Measurements from ENCODE around the gene NCAM1. TPM values are rescaled to one million over a fixed set of nuclear protein-coding genes. Genes with fewer than 3 reads are reported as not detected.

NCAM1 gene
- total RNA-seq, 2 experiments from 2014 or later = not detected

DNA sequence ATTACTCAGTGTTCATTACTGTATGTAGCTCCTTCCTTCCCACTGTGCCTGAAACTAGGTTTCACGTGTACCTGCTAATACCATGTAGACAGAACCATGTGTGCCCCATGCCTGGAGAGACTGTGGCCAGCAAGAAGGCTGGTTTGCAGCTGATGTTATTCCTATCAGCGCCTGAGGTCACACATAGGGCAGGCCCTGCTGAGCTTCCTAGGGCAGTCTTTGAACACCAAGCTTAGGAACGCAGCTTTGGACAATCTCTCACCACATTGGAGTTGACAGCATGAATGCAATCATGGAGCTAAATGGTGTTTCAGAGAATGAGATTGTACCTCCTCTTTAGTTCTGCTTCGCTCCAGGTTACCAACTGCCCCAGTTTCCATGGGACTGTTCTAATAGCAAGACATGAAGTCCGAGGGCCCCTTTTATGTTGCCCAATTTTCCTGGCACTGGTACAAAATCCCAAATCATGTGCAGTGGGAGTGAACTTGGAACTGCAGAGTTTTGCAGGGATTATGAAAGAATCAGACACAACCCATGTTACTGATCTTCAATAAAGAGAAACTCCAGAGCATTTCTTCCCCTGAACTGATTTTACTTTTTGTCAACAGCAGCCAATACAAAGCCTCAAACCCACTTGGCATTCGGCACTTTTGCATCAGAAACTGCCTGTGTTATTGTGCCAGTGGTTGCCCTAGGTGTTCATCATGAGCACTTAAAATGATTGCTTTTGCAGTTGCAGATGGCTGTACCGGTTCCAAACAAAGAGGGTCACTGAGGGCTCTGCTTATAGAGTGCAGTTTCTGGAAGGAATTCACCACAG is 199.0 kb downstream of the NCAM1 start:
- Mint-ChIP-seq H3K27ac (no peak overlapping the region), H3K4me1 (ENCODE audit: low read depth) (no peaks in the 10 kb centered on the region), H3K9me3 (no peaks in the 10 kb centered on the region), H3K4me3 (no peak overlapping the region), H3K36me3 (ENCODE audit: low read depth) (no peaks in the 10 kb centered on the region), H3K27me3 (ENCODE audit: low read depth) (peaks cover 11% of the 10 kb centered on the region)
- CTCF ChIA-PET = no interaction called here
- no peak for DNase-seq
- intact Hi-C loops (cut with micrococcal nuclease) = no loop called here

DNA sequence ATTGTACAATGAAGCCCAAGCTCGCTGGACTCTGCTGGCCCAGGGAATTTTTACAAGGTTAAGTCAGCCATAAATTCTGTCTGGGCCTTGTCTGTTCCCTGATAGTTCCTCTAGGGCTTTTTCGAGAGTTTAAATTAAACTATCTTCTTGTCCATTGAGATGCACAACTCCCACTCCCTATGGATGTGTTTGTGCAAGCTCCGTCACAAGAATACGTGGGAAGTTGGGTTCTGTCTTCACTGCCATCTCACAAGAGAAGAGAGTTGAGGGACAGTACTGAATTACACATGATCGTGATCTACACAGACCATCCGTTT is 199.5 kb downstream of the NCAM1 start:
- no peak for DNase-seq
- Mint-ChIP-seq H3K9me3 (no peaks in the 10 kb centered on the region), H3K27me3 (ENCODE audit: low read depth) (peaks cover 11% of the 10 kb centered on the region), H3K4me1 (ENCODE audit: low read depth) (no peaks in the 10 kb centered on the region), H3K27ac (no peak overlapping the region), H3K36me3 (ENCODE audit: low read depth) (no peaks in the 10 kb centered on the region), H3K4me3 (no peak overlapping the region)
- intact Hi-C loops (cut with micrococcal nuclease) = no loop called here
- CTCF ChIA-PET = no interaction called here

DNA sequence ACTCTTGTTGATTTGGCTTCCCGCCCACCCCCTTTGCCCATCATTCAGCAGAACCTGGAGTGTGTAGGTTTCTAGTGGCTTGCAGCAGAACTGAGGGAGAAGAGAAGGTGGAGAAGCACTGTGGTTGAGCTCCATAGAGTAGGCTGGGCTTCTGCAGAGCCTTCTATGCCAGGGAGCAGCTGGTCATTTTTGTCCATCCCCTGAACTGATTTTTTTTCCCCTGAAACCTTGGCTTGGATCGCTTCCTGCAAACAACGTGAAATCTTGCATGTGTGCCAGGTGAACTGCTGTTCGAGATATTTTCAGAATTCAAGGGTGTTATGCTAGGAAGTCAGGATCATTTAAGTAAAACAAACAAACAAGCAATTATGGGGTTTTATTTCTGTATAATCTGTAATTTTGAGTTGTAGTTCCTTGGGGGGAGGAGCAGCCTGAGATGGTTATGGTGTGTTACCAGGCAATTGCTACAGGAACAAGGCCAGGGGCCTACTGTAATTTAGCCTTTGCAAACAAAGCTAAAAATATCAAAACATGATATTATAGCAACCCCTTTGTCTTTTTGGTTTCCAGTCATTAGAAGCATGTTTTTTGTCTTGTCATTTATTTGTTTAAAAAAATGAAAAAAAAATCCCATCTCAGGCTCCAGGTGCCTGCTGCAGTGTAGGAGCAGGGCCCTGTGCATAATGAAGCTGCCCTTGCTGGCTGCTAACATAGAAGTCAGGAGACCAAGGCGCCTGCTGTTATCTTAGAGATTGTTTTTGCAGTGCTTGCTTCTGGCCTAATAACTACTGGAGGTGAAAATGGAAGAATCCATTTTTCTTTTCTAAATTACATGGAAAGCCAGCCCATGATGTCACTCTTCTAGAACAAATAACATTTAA is 200.7 kb downstream of the NCAM1 start:
- Mint-ChIP-seq H3K4me1 (ENCODE audit: low read depth) (no peaks in the 10 kb centered on the region), H3K27ac (no peak overlapping the region), H3K27me3 (ENCODE audit: low read depth) (peaks cover 11% of the 10 kb centered on the region), H3K36me3 (ENCODE audit: low read depth) (no peaks in the 10 kb centered on the region), H3K9me3 (no peaks in the 10 kb centered on the region), H3K4me3 (no peak overlapping the region)
- no peak for DNase-seq
- CTCF ChIA-PET = no interaction called here
- intact Hi-C loops (cut with micrococcal nuclease) = no loop called here

DNA sequence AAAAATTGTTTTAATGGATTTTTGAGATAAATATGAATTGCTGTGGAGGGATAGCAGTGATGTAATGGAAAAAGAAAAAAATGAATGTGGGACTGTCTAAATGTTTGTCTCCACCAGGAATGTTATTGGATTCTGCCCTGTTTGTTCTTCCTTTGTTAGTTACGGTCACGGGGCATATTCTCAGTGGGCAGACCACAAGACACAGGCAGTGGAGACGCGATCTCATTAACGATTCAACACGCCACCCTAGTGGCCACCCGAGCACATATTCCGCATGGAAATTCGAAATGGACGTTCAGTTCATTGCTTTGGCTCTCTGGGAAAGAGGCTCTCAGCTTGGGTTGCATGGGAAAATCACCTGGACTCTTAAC is 201.4 kb downstream of the NCAM1 start:
- no peaks in the 10 kb centered on the region for H3K9me3 Mint-ChIP-seq
- CTCF ChIA-PET = no interaction called here
- peaks cover 11% of the 10 kb centered on the region for H3K27me3 Mint-ChIP-seq (ENCODE audit: low read depth)
- H3K27ac Mint-ChIP-seq = no peak overlapping the region
- no peaks in the 10 kb centered on the region for H3K36me3 Mint-ChIP-seq (ENCODE audit: low read depth)
- no peak for DNase-seq
- no peaks in the 10 kb centered on the region for H3K4me1 Mint-ChIP-seq (ENCODE audit: low read depth)
- intact Hi-C loops (cut with micrococcal nuclease) = no loop called here
- no peak overlapping the region for H3K4me3 Mint-ChIP-seq

DNA sequence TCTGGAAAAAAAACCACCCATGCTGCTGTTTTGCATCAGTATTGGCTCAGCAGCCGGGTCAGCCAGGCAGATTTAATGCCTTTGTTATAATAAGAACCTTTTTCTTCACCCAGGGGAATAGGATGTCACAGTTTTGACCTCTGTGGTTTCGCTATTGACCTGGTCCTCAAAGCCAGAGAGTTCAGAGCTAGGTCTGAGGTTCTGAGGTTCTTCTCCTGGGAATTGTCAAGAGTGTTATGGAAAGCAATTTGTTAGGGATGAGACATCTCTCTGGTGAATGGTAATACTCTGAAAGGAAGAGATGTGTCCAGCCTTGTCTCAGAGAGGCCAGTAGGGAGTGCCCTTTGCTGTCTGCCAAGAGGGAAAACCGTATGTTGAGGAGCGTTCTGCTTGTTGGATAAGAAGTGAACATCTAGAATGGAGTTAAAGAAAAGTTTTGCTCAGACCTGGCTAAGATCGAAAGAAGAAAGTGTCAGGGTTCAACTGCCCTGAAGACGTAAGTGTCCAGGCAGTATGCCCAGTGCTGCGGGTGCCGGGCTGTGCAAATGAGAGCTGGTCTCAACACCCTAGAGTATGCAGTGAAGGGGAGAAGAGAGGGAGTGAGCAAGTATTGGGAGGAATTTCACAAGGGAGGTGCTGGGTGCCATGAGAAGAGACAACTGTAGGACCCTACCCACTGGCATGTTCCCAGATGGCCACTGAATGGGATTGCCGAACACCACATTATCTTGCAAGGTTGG is 202.2 kb downstream of the NCAM1 start:
- Mint-ChIP-seq H3K27me3 (ENCODE audit: low read depth) (peaks cover 9% of the 10 kb centered on the region), H3K27ac (no peak overlapping the region), H3K4me1 (ENCODE audit: low read depth) (no peaks in the 10 kb centered on the region), H3K36me3 (ENCODE audit: low read depth) (no peaks in the 10 kb centered on the region), H3K4me3 (no peak overlapping the region), H3K9me3 (no peaks in the 10 kb centered on the region)
- no peak for DNase-seq
- intact Hi-C loops (cut with micrococcal nuclease) = no loop called here
- CTCF ChIA-PET = no interaction called here

DNA sequence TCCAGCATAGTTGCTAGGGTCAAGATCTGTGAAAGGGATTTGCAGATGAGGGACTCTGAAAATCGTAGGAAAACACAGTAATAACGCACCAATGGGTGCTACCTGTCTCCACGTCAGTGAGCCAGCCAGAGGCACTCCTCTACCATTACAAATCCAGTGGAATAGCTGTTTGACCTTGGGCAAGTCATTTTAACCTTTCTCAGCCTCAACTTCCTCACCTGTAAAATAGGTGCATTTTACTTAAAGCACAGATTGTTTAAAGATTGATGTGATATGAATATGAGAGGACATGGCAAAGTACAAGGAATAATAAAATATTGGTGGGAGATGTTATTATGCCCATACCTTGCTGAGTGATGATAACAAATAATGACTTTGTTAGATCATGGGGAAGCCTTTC is 205.1 kb downstream of the NCAM1 start:
- Mint-ChIP-seq H3K4me1 (ENCODE audit: low read depth) (no peaks in the 10 kb centered on the region), H3K27me3 (ENCODE audit: low read depth) (peaks cover 7% of the 10 kb centered on the region), H3K4me3 (no peak overlapping the region), H3K27ac (no peak overlapping the region), H3K9me3 (no peaks in the 10 kb centered on the region), H3K36me3 (ENCODE audit: low read depth) (no peaks in the 10 kb centered on the region)
- intact Hi-C loops (cut with micrococcal nuclease) = no loop called here
- DNase-seq = no peak
- CTCF ChIA-PET = no interaction called here

DNA sequence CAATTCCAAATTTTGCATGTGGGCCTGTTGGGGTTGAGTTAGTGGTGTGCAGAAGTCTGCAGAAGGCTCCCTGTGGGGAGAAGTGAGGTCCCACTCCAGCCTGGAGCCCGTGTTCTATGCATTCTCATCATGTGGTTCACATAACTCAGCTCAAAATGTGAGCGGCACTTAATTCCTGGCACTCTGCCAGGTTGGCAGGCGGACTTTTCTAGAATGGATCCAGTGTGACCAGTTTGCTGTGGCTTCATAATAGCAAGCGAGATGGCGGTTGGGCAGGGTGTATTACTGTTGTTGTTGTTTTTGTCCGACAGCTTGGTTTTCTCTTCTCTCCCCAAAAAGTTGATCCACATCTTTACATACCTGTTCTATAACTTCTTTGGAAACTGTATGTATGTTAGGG is 206.4 kb downstream of the NCAM1 start:
- H3K27me3 Mint-ChIP-seq (ENCODE audit: low read depth) = peaks cover 3% of the 10 kb centered on the region
- no peak for DNase-seq
- H3K4me3 Mint-ChIP-seq = no peak overlapping the region
- no peaks in the 10 kb centered on the region for H3K4me1 Mint-ChIP-seq (ENCODE audit: low read depth)
- no peak overlapping the region for H3K27ac Mint-ChIP-seq
- no peaks in the 10 kb centered on the region for H3K36me3 Mint-ChIP-seq (ENCODE audit: low read depth)
- intact Hi-C loops (cut with micrococcal nuclease) = no loop called here
- CTCF ChIA-PET = interaction anchor here (0.6 kb wide), 1 partner anchor 611 kb away, joined by 3 read pairs; no protein-coding TSS in a partner anchor
- no peaks in the 10 kb centered on the region for H3K9me3 Mint-ChIP-seq

GRCh38 chr11:113168354-113169342 is 207.4 kb downstream of the NCAM1 start:
- Mint-ChIP-seq H3K9me3 (no peaks in the 10 kb centered on the region), H3K27me3 (ENCODE audit: low read depth) (no peaks in the 10 kb centered on the region), H3K27ac (no peak overlapping the region), H3K36me3 (ENCODE audit: low read depth) (no peaks in the 10 kb centered on the region), H3K4me1 (ENCODE audit: low read depth) (no peaks in the 10 kb centered on the region), H3K4me3 (no peak overlapping the region)
- CTCF ChIA-PET = no interaction called here
- DNase-seq = no peak
- intact Hi-C loops (cut with micrococcal nuclease) = no loop called here

DNA sequence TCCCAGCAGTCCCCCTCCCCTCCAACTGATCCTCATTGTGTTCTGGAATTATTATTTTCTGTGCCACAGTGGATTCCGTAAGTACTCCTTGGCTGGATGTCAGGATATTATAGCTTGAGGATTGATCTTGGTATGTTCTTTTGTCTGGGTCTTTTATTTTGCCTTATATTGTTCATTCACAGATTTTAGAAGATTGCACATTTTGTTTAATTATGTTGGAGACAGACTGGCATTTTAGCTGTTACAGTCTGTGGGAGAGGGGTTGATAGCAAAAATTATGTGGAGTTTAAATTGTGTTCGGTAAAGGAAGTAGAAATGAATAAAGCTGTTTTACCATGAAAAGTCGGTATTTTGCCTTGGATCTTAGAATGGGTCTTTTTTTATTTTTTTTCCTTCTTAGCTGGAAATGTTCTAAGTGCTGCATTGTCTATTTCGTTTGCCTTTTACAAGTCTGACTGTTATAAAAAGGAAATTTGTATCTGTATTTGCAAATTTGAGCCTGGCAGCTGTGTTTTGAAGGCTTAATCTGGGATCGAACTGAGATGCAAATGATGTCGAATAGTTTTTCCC is 211.2 kb downstream of the NCAM1 start:
- intact Hi-C loops (cut with micrococcal nuclease) = no loop called here
- DNase-seq = no peak
- Mint-ChIP-seq H3K27me3 (ENCODE audit: low read depth) (peaks cover 8% of the 10 kb centered on the region), H3K9me3 (no peaks in the 10 kb centered on the region), H3K36me3 (ENCODE audit: low read depth) (no peaks in the 10 kb centered on the region), H3K4me1 (ENCODE audit: low read depth) (no peaks in the 10 kb centered on the region), H3K4me3 (no peak overlapping the region), H3K27ac (no peak overlapping the region)
- CTCF ChIA-PET = no interaction called here

DNA sequence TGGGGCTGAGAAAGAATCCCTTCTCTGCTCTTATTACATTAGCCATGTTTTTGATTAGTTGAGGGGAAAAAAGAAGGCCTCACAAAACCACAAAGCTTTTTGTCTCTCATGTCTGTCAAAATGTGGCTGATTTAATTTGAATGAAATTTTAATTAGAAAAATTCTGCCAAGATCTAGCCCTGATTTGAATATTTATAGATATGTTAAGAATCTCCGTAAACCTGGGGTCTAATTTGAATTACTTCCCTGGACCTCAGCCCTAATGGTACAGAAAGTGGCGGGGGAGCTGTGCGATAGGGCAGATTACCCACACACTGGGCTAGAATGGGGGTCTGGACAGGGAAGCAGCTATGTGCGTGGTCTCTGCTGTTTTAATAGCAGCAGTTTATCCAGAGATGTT is 211.9 kb downstream of the NCAM1 start:
- H3K4me1 Mint-ChIP-seq (ENCODE audit: low read depth) = no peaks in the 10 kb centered on the region
- H3K27me3 Mint-ChIP-seq (ENCODE audit: low read depth) = peaks cover 11% of the 10 kb centered on the region
- no peaks in the 10 kb centered on the region for H3K9me3 Mint-ChIP-seq
- intact Hi-C loops (cut with micrococcal nuclease) = no loop called here
- CTCF ChIA-PET = no interaction called here
- H3K36me3 Mint-ChIP-seq (ENCODE audit: low read depth) = no peaks in the 10 kb centered on the region
- no peak for DNase-seq
- no peak overlapping the region for H3K4me3 Mint-ChIP-seq
- no peak overlapping the region for H3K27ac Mint-ChIP-seq

- no peaks in the 10 kb centered on the region for H3K9me3 Mint-ChIP-seq
- no peaks in the 10 kb centered on the region for H3K36me3 Mint-ChIP-seq (ENCODE audit: low read depth)
- H3K4me1 Mint-ChIP-seq (ENCODE audit: low read depth) = no peaks in the 10 kb centered on the region
- DNase-seq = no peak
- intact Hi-C loops (cut with micrococcal nuclease) = no loop called here
- CTCF ChIA-PET = no interaction called here
- H3K4me3 Mint-ChIP-seq = no peak overlapping the region
- H3K27ac Mint-ChIP-seq = no peak overlapping the region
- peaks cover 13% of the 10 kb centered on the region for H3K27me3 Mint-ChIP-seq (ENCODE audit: low read depth)
Measured at GRCh38 chr11:113174882-113175281, 213.7 kb downstream of the NCAM1 start.
